C4-2B (cell line): ENCODE data around the gene GAST.

Experiments used
- H3K27ac ChIP-seq: fragments of 450-650 bp; 2 replicates; pipeline ENCODE4 v1.5.1; 2017
- CTCF ChIP-seq: fragments of 450-650 bp; conservative IDR thresholded peaks from 2 replicates; pipeline ENCODE4 v1.5.1; 2017; ENCODE audit warnings: mild to moderate bottlenecking
- ZFX ChIP-seq: fragments of 450-650 bp; IDR thresholded peaks from 2 replicates; pipeline ENCODE4 v1.6.1; 2017

GAST gene

DNA sequence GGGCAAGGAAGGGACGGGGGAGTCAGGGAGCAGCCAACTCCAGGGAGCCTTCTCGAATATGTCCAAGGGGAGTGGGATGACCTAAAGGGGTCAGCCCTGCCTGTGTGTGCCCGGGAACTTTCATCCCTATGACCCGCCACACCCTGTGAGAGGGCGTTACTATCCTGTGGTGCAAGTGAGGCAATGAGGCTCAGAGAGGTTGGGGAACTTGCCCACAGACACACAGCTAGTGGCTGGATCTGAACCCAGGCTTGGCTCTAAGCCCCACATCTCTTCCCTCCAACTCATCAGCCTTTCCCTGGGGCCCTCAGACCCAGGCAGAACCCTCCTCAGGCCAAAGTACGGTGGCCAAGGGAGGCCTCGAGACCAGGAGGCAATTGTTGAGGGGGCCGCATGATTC is 51.2 kb downstream of the GAST start:
- H3K27ac ChIP-seq = no peak overlapping the region
- no peak for TF ChIP-seq ZFX
- TF ChIP-seq CTCF = no peak
